ENCODE data around the gene DRC7.
A peak's percentile ranks its signal among the peaks of the same experiment; 100 is the strongest.
"Not testable (repeated sequence)": the region's sequence is repeated elsewhere in the genome, so short reads cannot be mapped to it uniquely, and the experiment has no call there.

DRC7 gene

DNA sequence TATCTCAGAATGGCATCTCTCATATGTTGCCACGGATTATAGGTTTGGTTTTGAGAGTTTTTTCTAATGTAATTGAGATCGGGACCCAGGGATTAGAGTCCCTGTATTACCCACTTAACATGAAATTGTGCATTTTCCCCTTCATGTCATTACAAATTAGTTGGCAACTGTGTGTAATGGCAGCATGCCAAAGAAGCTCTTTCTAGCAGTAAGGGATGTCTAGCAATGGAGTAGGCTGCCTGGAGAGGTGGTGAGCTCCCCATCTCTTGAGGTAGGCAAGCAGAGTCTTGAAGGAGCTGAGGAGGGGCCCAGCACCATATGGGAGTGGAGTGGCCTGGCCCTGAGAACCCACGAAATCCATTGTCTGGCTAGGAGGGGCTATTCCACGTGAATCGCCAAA lies 30.9 kb downstream of the DRC7 start:
- no peak for DNase-seq (ENCODE audit: low read depth)
- TF ChIP-seq, protein P1, sequence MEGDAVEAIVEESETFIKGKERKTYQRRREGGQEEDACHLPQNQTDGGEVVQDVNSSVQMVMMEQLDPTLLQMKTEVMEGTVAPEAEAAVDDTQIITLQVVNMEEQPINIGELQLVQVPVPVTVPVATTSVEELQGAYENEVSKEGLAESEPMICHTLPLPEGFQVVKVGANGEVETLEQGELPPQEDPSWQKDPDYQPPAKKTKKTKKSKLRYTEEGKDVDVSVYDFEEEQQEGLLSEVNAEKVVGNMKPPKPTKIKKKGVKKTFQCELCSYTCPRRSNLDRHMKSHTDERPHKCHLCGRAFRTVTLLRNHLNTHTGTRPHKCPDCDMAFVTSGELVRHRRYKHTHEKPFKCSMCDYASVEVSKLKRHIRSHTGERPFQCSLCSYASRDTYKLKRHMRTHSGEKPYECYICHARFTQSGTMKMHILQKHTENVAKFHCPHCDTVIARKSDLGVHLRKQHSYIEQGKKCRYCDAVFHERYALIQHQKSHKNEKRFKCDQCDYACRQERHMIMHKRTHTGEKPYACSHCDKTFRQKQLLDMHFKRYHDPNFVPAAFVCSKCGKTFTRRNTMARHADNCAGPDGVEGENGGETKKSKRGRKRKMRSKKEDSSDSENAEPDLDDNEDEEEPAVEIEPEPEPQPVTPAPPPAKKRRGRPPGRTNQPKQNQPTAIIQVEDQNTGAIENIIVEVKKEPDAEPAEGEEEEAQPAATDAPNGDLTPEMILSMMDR (IDR thresholded peaks at IDR 0.05; ENCODE audit: low read length, missing control alignments), result no peak

DNA sequence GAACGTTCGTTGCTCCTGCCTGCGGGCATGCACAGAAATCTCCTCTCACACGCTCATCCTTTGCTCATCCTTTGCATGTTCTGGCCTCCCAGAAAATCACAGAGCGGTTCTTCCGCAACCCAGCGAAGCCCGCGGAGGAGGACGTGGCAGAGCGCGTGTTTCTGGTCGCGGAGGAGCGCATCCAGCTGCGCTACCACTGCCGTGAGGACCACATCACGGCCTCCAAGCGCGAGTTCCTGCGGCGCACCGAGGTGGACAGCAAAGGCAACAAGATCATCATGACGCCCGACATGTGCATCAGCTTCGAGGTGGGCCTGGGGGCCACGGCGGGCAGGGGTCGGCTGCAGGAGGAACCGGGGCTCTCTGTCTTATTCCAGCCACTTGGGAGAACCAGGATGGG lies 31.4 kb downstream of the DRC7 start:
- no peak for DNase-seq (ENCODE audit: low read depth)
- H3K4me3 ChIP-seq (replicated peaks; ENCODE audit: low read depth, low read length), result no peak overlapping the region
- TF ChIP-seq, protein P1 (IDR thresholded peaks at IDR 0.05; ENCODE audit: low read length, missing control alignments), result no peak

More for the DNA sequence above, 30.9 kb downstream of the DRC7 start:
- no peak overlapping the region for H3K4me3 ChIP-seq (replicated peaks; ENCODE audit: low read depth, low read length)

DNA sequence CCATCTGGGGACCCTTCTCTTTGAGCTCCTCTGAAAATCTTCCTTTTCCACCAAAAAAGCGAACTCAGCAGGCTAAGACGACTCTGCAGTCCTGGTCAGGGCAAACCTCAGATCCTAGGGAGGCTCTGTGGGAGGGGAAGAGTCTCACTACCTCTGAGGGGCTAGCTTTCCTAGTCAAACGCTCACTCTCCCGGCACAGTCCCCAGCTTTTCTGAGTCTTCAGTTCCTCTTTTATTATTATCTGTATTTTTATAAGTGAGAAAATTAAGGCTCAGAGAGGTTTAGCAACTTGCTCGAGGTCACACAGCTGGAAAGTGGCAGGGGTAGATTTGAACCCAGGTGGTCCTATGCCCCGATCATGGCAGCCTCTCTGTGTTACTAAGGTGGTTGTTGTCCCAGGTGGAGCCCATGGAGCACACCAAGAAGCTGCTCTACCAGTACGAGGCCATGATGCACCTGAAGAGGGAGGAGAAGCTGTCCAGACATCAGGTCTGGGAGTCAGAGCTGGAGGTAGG lies 31.9 kb downstream of the DRC7 start:
- TF ChIP-seq, protein P1 (IDR thresholded peaks at IDR 0.05; ENCODE audit: low read length, missing control alignments), result no peak
- H3K4me3 ChIP-seq (replicated peaks; ENCODE audit: low read depth, low read length), result no peak overlapping the region
- DNase-seq (ENCODE audit: low read depth), result no peak

DNA sequence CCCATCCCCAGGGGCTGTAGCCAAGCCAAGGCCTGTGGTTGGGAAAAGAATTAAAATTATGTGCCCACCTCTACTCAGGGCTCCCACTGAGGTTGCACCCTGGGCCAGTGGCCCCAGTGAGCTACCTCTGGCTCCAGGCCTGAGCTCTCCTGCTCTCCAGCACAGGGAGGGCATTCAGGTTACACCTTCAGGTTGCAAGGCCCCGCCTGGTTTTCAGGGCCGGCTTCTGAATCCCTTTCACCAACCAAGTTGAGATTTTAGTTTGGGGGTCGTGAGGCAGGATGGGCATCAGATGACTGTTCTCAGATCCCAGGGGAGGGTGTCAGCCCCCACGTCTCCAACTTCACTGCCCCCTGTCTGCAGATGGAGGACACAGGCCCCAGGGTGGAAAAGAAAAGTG lies 33.0 kb downstream of the DRC7 start:
- TF ChIP-seq, protein P1 (IDR thresholded peaks at IDR 0.05; ENCODE audit: low read length, missing control alignments), result peak; percentile 3
- DNase-seq (ENCODE audit: low read depth), result no peak
- H3K4me3 ChIP-seq (replicated peaks; ENCODE audit: low read depth, low read length), result no peak overlapping the region

DNA sequence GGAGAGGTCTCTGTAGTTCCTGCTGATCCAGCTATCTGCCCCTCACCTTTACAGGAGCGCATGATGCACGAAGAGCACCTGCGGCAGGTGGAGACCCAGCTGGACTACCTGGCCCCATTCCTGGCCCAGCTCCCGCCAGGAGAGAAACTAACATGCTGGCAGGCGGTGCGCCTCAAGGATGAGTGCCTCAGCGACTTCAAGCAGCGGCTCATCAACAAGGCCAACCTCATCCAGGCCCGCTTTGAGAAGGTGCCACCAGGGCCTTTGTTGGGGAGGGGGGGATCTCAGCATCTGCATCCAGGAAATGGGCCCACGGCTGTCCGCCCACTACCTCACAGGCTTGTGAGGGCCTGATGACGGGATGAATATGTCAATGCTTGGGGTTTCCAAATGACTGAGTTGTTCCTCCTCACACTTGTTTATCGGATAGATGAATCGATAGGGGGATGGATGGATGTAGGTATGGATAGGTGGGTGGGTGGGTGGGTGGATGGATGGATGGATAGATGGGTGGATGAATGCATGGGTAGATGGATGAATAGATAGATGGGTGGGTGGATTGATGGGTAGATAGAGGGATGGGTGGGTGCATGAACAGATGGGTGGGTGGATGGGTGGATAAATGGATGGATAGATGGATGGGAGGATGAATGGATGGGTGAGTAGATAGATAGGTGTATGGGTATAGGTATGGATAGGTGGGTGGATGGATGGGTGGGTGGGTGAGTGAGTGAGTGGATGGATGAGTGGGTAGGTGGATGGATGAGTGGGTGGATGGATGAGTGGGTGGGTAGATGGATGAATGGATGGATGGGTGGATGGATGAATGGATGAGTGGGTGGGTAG lies 34.0 kb downstream of the DRC7 start:
- H3K4me3 ChIP-seq (replicated peaks; ENCODE audit: low read depth, low read length), result no peak overlapping the region
- TF ChIP-seq, protein P1 (IDR thresholded peaks at IDR 0.05; ENCODE audit: low read length, missing control alignments), result no peak

DNA sequence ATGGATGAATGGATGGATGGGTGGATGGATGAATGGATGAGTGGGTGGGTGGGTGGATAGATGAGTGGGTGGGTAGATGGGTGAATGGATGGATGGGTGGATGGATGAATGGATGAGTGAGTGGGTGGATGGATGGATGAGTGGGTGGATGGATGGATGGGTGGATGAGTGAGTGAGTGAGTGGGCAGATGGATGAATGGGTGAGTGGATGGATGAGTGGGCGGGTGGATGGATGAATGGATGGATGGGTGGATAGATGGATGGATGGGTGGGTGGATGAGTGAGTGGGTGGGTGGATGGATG lies 34.5 kb downstream of the DRC7 start:
- TF ChIP-seq, protein P1 (IDR thresholded peaks at IDR 0.05; ENCODE audit: low read length, missing control alignments), result no peak
- DNase-seq (ENCODE audit: low read depth), result no peak
- H3K4me3 ChIP-seq (replicated peaks; ENCODE audit: low read depth, low read length), result no peak overlapping the region

More for the DNA sequence above, 34.0 kb downstream of the DRC7 start:
- no peak for DNase-seq (ENCODE audit: low read depth)

DNA sequence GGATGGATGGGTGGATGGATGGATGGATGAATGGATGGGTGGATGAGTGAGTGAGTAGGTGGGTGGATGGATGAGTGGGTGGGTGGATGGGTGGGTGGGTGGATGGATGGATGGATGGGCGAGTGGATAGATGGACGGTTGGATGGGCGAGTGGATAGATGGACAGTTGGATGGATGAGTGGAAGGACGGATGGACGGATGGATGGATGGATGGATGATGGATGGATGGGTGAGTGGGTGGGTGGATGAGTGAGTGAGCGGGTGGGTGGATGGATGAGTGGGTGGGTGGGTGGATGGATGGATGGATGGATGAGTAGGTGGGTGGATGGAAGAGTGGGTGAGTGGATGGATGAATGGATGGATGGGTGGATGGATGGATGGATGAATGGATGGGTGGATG lies 35.2 kb downstream of the DRC7 start:
- DNase-seq (ENCODE audit: low read depth); H3K4me3 ChIP-seq (replicated peaks; ENCODE audit: low read depth, low read length): not testable (repeated sequence)
